Ovary (tissue), 3 donors: ENCODE data around the gene WBP2.

ENCODE experiments used
- CTCF ChIP-seq, 3 donors: fragments of 450-650 bp in 2 of 3; fragments of 200-600 bp in 1 of 3; IDR thresholded peaks; one replicate each; pipeline versions ENCODE4 v1.5.1 to v1.8.0; 2016 to 2022; ENCODE audit warnings: antibody characterized with exemption in 3 of 3, mild to moderate bottlenecking in 1 of 3
- EP300 ChIP-seq: sonication (generic); formaldehyde crosslinking; IDR thresholded peaks from one replicate; pipeline ENCODE4 v1.6.1; 2017; ENCODE audit warnings: antibody characterized with exemption
- donor health status: DM: no; HTN: no; CAD: no.

- TF ChIP-seq CTCF (IDR thresholded peaks at IDR 0.05) (no peak), EP300 (no peak)
Measured at GRCh38 chr17:75892556-75893224, 37.6 kb upstream of the WBP2 start.
